HG03558 (cell line): ENCODE measurements around the gene PLCG2.
"Not testable (repeated sequence)": the region's sequence is repeated elsewhere in the genome, so short reads cannot be mapped to it uniquely, and the experiment has no call there.

Source experiments
- ATAC-seq: cut with Tn5 transposase; IDR thresholded peaks from one replicate; pipeline ENCODE4 v1.9.1; 2021; ENCODE audit warnings: moderate number of reproducible peaks; ENCODE audit not compliant: unreplicated experiment; ENCODE audit errors: extremely low read depth

PLCG2 gene

GRCh38 chr16:81778861-81779535 is at the start of gene PLCG2:
PLCG2 (plus strand) TSS chr16:81779291; CDS start chr16:81785990, 6,699 bp downstream.
- peak; percentile 61 for ATAC-seq

GRCh38 chr16:81729451-81729850 is 49.6 kb upstream of the PLCG2 start:
- no peak for ATAC-seq

- ATAC-seq, result no peak
Measured at GRCh38 chr16:81730090-81731051, 48.7 kb upstream of the PLCG2 start.

- ATAC-seq, result no peak
Measured at GRCh38 chr16:81731649-81732048, 47.4 kb upstream of the PLCG2 start.

- no peak for ATAC-seq
Measured at GRCh38 chr16:81732699-81733098, 46.4 kb upstream of the PLCG2 start.

GRCh38 chr16:81733295-81733694 is 45.8 kb upstream of the PLCG2 start:
- ATAC-seq, result no peak

- ATAC-seq, result no peak
Measured at GRCh38 chr16:81734632-81735434, 44.3 kb upstream of the PLCG2 start.

GRCh38 chr16:81737885-81738536 is 41.1 kb upstream of the PLCG2 start:
- no peak for ATAC-seq

- no peak for ATAC-seq
Measured at GRCh38 chr16:81738783-81739496, 40.2 kb upstream of the PLCG2 start.

GRCh38 chr16:81739503-81739902 is 39.6 kb upstream of the PLCG2 start:
- ATAC-seq, result no peak

- ATAC-seq, result peak; percentile 50
Measured at GRCh38 chr16:81740169-81740568, 38.9 kb upstream of the PLCG2 start.

- not testable (repeated sequence) for ATAC-seq
Measured at GRCh38 chr16:81741430-81741770, 37.7 kb upstream of the PLCG2 start.

GRCh38 chr16:81744385-81744784 is 34.7 kb upstream of the PLCG2 start:
- ATAC-seq, result no peak

GRCh38 chr16:81744911-81745310 is 34.2 kb upstream of the PLCG2 start:
- ATAC-seq, result no peak

- ATAC-seq, result no peak
Measured at GRCh38 chr16:81745704-81746558, 33.2 kb upstream of the PLCG2 start.

GRCh38 chr16:81746566-81746965 is 32.5 kb upstream of the PLCG2 start:
- ATAC-seq, result no peak

GRCh38 chr16:81748476-81749198 is 30.5 kb upstream of the PLCG2 start:
- no peak for ATAC-seq
